ENCODE data around the gene HK2.
"Not testable (repeated sequence)": the region's sequence is repeated elsewhere in the genome, so short reads cannot be mapped to it uniquely, and the experiment has no call there.

Gene HK2

DNA sequence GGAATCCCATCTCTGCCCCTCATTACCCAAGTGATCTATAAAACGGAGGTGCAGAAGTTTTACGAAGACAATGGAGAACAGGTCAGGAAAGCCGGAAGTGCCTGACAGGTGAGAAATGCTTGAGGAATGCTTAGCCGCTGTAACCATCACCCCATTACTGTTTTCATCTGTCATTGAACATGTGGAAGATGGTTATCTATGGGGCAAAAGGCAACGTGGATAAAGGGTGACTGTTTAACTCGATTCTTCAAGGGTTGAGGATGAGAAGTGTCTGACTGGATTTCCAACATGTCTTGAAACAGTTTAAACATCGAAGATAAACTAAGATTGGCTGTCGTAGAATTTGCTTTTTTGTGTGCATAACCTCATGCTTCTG, 17.3 kb downstream of the HK2 start:
- TF ChIP-seq, protein P1, sequence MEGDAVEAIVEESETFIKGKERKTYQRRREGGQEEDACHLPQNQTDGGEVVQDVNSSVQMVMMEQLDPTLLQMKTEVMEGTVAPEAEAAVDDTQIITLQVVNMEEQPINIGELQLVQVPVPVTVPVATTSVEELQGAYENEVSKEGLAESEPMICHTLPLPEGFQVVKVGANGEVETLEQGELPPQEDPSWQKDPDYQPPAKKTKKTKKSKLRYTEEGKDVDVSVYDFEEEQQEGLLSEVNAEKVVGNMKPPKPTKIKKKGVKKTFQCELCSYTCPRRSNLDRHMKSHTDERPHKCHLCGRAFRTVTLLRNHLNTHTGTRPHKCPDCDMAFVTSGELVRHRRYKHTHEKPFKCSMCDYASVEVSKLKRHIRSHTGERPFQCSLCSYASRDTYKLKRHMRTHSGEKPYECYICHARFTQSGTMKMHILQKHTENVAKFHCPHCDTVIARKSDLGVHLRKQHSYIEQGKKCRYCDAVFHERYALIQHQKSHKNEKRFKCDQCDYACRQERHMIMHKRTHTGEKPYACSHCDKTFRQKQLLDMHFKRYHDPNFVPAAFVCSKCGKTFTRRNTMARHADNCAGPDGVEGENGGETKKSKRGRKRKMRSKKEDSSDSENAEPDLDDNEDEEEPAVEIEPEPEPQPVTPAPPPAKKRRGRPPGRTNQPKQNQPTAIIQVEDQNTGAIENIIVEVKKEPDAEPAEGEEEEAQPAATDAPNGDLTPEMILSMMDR (IDR thresholded peaks at IDR 0.05; ENCODE audit: insufficient read depth, missing control alignments) = no peak
- DNase-seq (ENCODE audit: insufficient read length, low spot score) (no peak), FAIRE-seq (no peak)

DNA sequence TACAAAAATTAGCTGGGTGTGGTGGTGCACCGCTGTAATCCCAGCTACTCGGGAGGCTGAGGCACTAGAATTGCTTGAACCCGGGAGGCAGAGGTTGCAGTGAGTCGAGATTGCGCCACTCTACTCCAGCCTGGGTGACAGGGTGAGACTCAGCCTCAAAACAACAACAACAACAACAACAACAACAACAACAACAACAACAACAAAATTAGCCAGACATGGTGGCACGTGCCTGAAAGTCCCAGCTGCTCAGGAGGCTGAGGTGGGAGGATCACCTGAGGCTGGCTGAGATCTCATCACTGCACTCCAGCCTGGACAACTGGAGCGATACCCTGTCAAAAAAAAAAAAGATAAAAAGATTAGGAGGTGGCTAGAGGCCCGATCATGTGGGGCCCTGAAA, 19.4 kb downstream of the HK2 start:
- not testable (repeated sequence) for FAIRE-seq; DNase-seq (ENCODE audit: insufficient read length, low spot score)

DNA sequence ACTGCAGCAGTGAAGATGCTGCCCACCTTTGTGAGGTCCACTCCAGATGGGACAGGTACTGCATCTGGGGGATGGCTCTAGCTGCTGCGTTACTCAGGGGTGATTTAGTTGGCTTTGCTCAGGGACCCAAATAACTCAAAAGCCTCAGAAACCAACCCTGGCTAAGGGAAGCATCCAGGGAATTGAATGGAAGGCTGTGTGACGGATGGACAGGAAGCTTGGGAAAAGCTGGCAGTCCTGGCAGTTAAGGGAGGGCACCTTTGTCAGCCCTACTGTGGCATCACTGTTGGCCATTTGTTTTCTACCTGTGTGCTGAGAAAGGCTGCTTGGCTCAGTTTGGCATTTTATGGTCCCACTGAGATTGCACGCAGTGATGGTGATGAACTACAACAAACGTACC, 20.5 kb downstream of the HK2 start:
- TF ChIP-seq, protein P1 (IDR thresholded peaks at IDR 0.05; ENCODE audit: insufficient read depth, missing control alignments) = no peak
- DNase-seq (ENCODE audit: insufficient read length, low spot score) (no peak), FAIRE-seq (no peak)

DNA sequence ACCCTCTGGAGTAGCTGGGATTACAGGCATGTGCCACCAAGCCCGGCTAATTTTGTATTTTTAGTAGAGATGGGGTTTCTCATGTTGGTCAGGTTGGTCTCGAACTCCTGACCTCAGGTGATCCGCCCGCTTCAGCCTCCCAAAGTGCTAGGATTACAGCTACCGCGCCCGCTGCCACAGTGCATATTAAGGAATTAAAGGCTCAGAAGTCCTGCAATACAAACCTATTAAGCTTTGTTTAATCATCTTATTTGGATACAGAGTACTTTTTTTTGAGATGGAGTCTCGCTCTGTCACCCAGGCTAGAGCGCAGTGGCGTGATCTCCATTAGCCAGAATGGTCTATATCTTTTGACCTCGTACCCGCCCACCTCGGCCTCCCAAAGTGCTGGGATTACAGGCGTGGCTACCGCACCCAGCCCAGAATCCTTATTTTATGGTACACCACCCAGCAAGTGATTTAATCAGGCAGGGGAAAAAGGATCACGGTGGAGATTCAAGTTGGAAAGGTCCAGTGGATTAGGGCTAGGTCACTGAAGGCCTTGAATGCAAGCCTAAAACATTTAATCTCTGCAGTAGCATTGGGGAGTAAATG, 21.3 kb downstream of the HK2 start:
- FAIRE-seq = not testable (repeated sequence)
- DNase-seq (ENCODE audit: insufficient read length, low spot score) = peak; percentile 77

DNA sequence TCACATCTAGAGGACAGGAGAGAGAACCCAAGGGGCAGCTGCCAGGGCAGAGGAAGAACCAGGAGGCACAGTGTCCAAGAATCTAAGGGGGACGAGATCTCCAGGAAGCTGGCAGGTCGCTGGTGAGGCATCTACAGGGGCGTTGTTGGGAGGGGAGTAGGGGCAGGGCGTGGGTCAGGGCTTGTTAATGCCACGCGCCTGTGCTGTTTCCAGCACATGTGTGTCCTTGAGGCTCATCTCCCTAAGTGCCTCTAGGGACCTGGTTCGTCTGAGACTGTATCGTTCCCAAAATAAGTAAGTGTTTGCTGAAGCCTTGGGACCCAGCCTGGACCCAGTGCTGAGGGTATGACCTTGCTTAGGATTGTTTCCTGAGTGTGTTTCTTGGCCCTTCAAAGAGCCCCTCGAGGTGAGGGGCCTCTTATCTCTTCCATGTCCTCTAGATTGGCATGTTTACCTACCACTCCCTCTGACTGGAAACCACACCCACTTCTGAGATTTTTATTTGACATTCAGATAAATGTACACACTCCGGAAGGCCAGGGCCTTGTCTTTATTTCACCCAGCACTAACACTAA, 22.2 kb downstream of the HK2 start:
- DNase-seq (ENCODE audit: insufficient read length, low spot score) (no peak), FAIRE-seq (no peak)
- TF ChIP-seq, protein P1 (IDR thresholded peaks at IDR 0.05; ENCODE audit: insufficient read depth, missing control alignments) = no peak

DNA sequence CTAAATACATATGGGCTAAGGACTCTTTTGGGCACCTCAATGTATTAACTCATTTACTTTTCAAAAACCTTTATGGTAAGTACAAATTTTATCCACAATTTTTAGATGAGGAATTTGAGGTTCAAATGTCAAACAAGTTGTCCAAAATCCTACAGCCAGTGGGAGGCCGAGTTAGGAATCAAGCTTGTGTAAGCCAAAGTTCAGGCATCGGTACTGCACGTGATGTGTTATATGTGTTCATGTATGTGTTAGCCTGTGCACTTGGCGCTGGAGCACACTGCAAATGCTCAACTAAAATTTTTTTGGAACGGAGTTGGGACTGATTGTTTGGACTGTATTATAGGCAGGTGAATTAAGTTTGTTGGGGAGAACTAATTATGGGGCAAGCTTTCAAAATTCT, 22.7 kb downstream of the HK2 start:
- TF ChIP-seq, protein P1 (IDR thresholded peaks at IDR 0.05; ENCODE audit: insufficient read depth, missing control alignments) = no peak
- DNase-seq (ENCODE audit: insufficient read length, low spot score) (no peak), FAIRE-seq (no peak)

DNA sequence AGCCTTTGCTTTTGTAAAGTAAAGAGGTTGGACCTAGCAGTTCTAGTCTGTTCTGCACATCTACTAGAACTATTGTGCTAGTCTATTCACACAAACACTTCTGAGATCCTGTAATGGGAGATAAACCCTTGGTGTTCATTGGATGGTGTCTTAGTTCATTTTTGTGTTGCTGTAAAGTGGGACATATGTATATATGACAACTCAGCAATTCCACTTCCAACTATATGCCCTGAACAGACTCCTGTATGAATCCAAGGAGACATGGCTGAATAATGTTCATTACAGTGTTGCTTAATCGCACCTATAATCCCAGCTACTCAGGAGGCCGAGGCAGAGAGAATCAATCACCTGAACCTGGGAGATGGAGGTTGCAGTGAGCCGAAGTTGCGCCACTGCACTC, 23.3 kb downstream of the HK2 start:
- TF ChIP-seq, protein P1 (IDR thresholded peaks at IDR 0.05; ENCODE audit: insufficient read depth, missing control alignments) = no peak
- DNase-seq (ENCODE audit: insufficient read length, low spot score) (no peak), FAIRE-seq (no peak)

DNA sequence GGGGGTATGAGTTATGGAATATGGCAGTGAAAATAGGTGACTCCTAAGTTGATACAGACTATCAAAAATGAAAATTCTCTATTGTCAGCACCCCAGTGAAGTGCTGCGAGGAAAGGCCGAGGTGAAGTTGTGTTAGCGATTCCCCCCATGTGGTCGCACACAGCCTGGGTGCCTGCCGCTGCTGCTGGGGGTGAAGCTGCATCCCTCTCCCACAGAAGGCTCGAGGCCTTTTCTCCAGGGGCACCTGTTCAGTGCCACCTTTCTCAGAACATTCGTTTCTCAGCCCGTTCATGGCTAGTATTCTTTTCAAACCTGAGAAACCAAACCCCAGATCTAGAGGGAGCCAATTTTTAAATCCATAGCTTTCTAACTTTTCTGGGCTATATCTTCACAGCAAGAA, 23.8 kb downstream of the HK2 start:
- TF ChIP-seq, protein P1 (IDR thresholded peaks at IDR 0.05; ENCODE audit: insufficient read depth, missing control alignments) = no peak
- no peak for DNase-seq (ENCODE audit: insufficient read length, low spot score)
- no peak for FAIRE-seq
